ENCODE data around the gene MRPS30.

GRCh38 chr5:44839018-44839681, 30.4 kb downstream of the MRPS30 start:
- TF ChIP-seq CTCF (IDR thresholded peaks at IDR 0.05) (no peak), POLR2A (IDR thresholded peaks at IDR 0.05) (no peak)

Measured in heart left ventricle (tissue), 13 donors.